HepG2 (cell line): ENCODE measurements around the gene MYH3. TPM values are rescaled to one million over a fixed set of nuclear protein-coding genes. Genes with fewer than 3 reads are reported as not detected.

Source experiments
- ATAC-seq: fragments of 200-7000 bp; cut with Tn5 transposase; 3 replicates; pipeline ENCODE4 v1.9.1; 2020; ENCODE audit warnings: mild to moderate bottlenecking, moderate library complexity
- BruUV-seq: library from RNA; stranded (reverse); fragments of 400-500 nt; replicated peaks from 2 replicates; lab custom pipeline; 2021; lab: Mats Ljungman, UMichigan
- CTCF ChIA-PET: fragments of 300-600 bp; formaldehyde crosslinking; extraction: SDS; loops from one replicate; lab custom pipeline; 2021; ENCODE audit warnings: low total read pairs, inconsistent platforms, low intra/inter-chr PET ratio; lab: Yijun Ruan, JAX
- POLR2A ChIA-PET: fragments of 350-600 bp; sonication (Branson Sonifier 250); formaldehyde crosslinking; loops from one replicate; lab custom pipeline; 2020; ENCODE audit warnings: antibody characterized with exemption, inconsistent platforms; lab: Yijun Ruan, JAX
- DNase-seq: peaks from one replicate; pipeline ENCODE4 v3.0.0-alpha.2; 2015; ENCODE audit warnings: low spot score
- FAIRE-seq: peaks from 3 replicates; lab custom pipeline; 2011; peaks lifted over from hg19 to GRCh38; lab: Jason Lieb, UNC
- H2AFZ ChIP-seq: one replicate; pipeline ENCODE4 v1.6.1; 2011; ENCODE audit warnings: low read length, inconsistent platforms
- H3K27ac ChIP-seq: fragments of 300-600 bp; 3 replicates; pipeline ENCODE4 v1.8.0; 2011; ENCODE audit warnings: mixed run types, mild to moderate bottlenecking, mixed read lengths, low read length, inconsistent platforms; ENCODE audit not compliant: insufficient read depth; ENCODE audit errors: extremely low read length
- H3K27me3 ChIP-seq, 2 experiments: fragments of 200-600 bp in 1 of 2; 2 replicates in 1 of 2; 3 replicates in 1 of 2; pipeline versions ENCODE4 v1.6.0 to v1.8.0; 2011; ENCODE audit warnings: low read length in 2 of 2, mild to moderate bottlenecking in 2 of 2, moderate library complexity in 2 of 2, inconsistent platforms in 1 of 2; ENCODE audit not compliant: insufficient read depth in 2 of 2, control insufficient read depth in 1 of 2
- H3K36me3 ChIP-seq, 2 experiments: fragments of 200-600 bp in 1 of 2; replicated peaks in 1 of 2; 2 replicates in 1 of 2; 3 replicates in 1 of 2; pipeline versions ENCODE4 v1.5.1 to v1.8.0; 2011; ENCODE audit warnings: low read length in 2 of 2, inconsistent platforms in 1 of 2; ENCODE audit not compliant: insufficient read depth in 2 of 2, control insufficient read depth in 1 of 2
- H3K4me1 ChIP-seq: 2 replicates; pipeline ENCODE4 v1.5.1; 2012; ENCODE audit warnings: low read length, inconsistent platforms; ENCODE audit not compliant: insufficient read depth
- H3K4me2 ChIP-seq: 2 replicates; pipeline ENCODE4 v1.6.0; 2011; ENCODE audit warnings: low read depth, low read length, inconsistent platforms
- H3K4me3 ChIP-seq, 3 experiments: fragments of 200-600 bp in 1 of 3; sonication (generic), shearing (Covaris generic) in 1 of 3; replicated peaks in 1 of 3; 2 replicates each; pipeline ENCODE4 v1.5.1; 2011 to 2016; ENCODE audit warnings: low read length in 3 of 3, inconsistent platforms in 2 of 3, low read depth in 2 of 3, mild to moderate bottlenecking in 2 of 3, control low read depth in 1 of 3, mixed read lengths in 1 of 3; ENCODE audit not compliant: insufficient read depth in 1 of 3
- H3K79me2 ChIP-seq: one replicate; pipeline ENCODE4 v1.6.1; 2011; ENCODE audit warnings: low read length, inconsistent platforms; ENCODE audit not compliant: insufficient read depth
- H3K9ac ChIP-seq: 2 replicates; pipeline ENCODE4 v1.6.0; 2011; ENCODE audit warnings: mild to moderate bottlenecking, low read depth, low read length, inconsistent platforms; ENCODE audit not compliant: insufficient read depth
- H3K9me3 ChIP-seq: 2 replicates; pipeline ENCODE4 v1.5.1; 2012; ENCODE audit warnings: mild to moderate bottlenecking, low read length
- H4K20me1 ChIP-seq: 2 replicates; pipeline ENCODE4 v1.6.0; 2011; ENCODE audit warnings: inconsistent platforms, mild to moderate bottlenecking, low read length, moderate library complexity; ENCODE audit not compliant: insufficient read depth
- EZH2 ChIP-seq: conservative IDR thresholded peaks from 2 replicates; pipeline ENCODE4 v1.6.1; 2012; ENCODE audit warnings: mild to moderate bottlenecking, low read depth, low read length, moderate library complexity
- JDP2 ChIP-seq: sonication (generic); formaldehyde crosslinking; IDR thresholded peaks from 2 replicates; pipeline ENCODE4 v1.8.1; 2022; ENCODE audit warnings: missing genetic modification reagents, borderline replicate concordance
- MEF2D ChIP-seq: sonication (generic); formaldehyde crosslinking; IDR thresholded peaks from 2 replicates; pipeline ENCODE4 v1.5.1; 2020; ENCODE audit warnings: mild to moderate bottlenecking, missing genetic modification reagents
- SMAD3 ChIP-seq: sonication (generic); formaldehyde crosslinking; IDR thresholded peaks from 2 replicates; pipeline ENCODE4 v1.4.0; 2020; ENCODE audit warnings: missing genetic modification reagents
- ZBTB34 ChIP-seq: sonication (generic); formaldehyde crosslinking; IDR thresholded peaks from 2 replicates; pipeline ENCODE4 v1.8.0; 2022; ENCODE audit warnings: mild to moderate bottlenecking, missing genetic modification reagents
- ZFP82 ChIP-seq: sonication (generic); formaldehyde crosslinking; IDR thresholded peaks from 2 replicates; pipeline ENCODE4 v1.5.1; 2020; ENCODE audit warnings: mild to moderate bottlenecking, missing genetic modification reagents, borderline replicate concordance
- ZNF101 ChIP-seq: sonication (generic); formaldehyde crosslinking; IDR thresholded peaks from 2 replicates; pipeline ENCODE4 v1.4.0; 2020; ENCODE audit warnings: mild to moderate bottlenecking, low read depth, missing genetic modification reagents, borderline replicate concordance
- ZNF549 ChIP-seq: sonication (generic); formaldehyde crosslinking; IDR thresholded peaks from 2 replicates; pipeline ENCODE4 v1.5.0; 2020; ENCODE audit warnings: missing genetic modification reagents
- ZSCAN31 ChIP-seq: sonication (generic); formaldehyde crosslinking; IDR thresholded peaks from 2 replicates; pipeline ENCODE4 v1.5.0; 2020; ENCODE audit warnings: low read depth, mild to moderate bottlenecking, missing genetic modification reagents
- WGBS: methylation state at CpG from one replicate; pipeline ENCODE4 v1.1.6; 2017; ENCODE audit warnings: low lambda C conversion rate; 5-methylcytosine and 5-hydroxymethylcytosine counted together
- in situ Hi-C: cut with HindIII; loops from 2 replicates; pipeline ENCODE4 v1.10.0; 2017; ENCODE audit warnings: low pct_unique_long_range_greater_than_20kb; ENCODE audit not compliant: extremely low pct_ligation_motif_present
- intact Hi-C: fragments of 100-400 bp; cut with micrococcal nuclease; formaldehyde crosslinking; loops from one replicate; pipeline ENCODE4 v1.10.0; 2022; ENCODE audit not compliant: unreplicated experiment
- polyA plus RNA-seq, 8 experiments: library from polyadenylated mRNA; depleted of rRNA in 3 of 8; stranded (reverse) in 7 of 8; unstranded in 1 of 8; fragments of >200 nt; fragmentation: Illumina TruSeq in 4 of 8; extraction: Trizol in 4 of 8; gene quantifications; 2 replicates each; pipeline versions ENCODE4 v1.2.1 to v1.2.3, GENCODE V29; 2011 to 2016; ENCODE audit warnings: low read depth in 4 of 8, missing spikeins in 1 of 8, mixed read lengths in 1 of 8; ENCODE audit not compliant: insufficient read depth in 1 of 8
- total RNA-seq, 5 experiments: library from RNA; depleted of rRNA; stranded (reverse); fragments of >200 nt; fragmentation: Illumina TruSeq; extraction: Trizol; gene quantifications; 2 replicates each; pipeline ENCODE4 v1.2.3, GENCODE V29; 2016; ENCODE audit warnings: low read depth in 1 of 5
- TF ChIP-seq, protein P1 (sequence below): sonication (generic); formaldehyde crosslinking; IDR thresholded peaks from 2 replicates; pipeline ENCODE4 v1.5.1; 2020; ENCODE audit warnings: mild to moderate bottlenecking, missing genetic modification reagents
- TF ChIP-seq, protein P2 (sequence below): sonication (generic); formaldehyde crosslinking; IDR thresholded peaks from 2 replicates; pipeline ENCODE4 v1.4.0; 2020; ENCODE audit warnings: missing genetic modification reagents
- TF ChIP-seq, protein P3 (sequence below): IDR thresholded peaks from 2 replicates; pipeline ENCODE4 v1.4.0; 2020; ENCODE audit warnings: mild to moderate bottlenecking, missing genetic modification reagents
- TF ChIP-seq, protein P4 (sequence below): sonication (generic); formaldehyde crosslinking; IDR thresholded peaks from 2 replicates; pipeline ENCODE4 v1.8.0; 2022; ENCODE audit warnings: missing genetic modification reagents, mild to moderate bottlenecking, borderline replicate concordance

MYH3 gene
- total and polyA plus RNA-seq, 2 of the 13 experiments (the other 11 are each of a cell fraction or from before 2014, with no cell fraction given) = 2.5 to 4.5 TPM

DNA sequence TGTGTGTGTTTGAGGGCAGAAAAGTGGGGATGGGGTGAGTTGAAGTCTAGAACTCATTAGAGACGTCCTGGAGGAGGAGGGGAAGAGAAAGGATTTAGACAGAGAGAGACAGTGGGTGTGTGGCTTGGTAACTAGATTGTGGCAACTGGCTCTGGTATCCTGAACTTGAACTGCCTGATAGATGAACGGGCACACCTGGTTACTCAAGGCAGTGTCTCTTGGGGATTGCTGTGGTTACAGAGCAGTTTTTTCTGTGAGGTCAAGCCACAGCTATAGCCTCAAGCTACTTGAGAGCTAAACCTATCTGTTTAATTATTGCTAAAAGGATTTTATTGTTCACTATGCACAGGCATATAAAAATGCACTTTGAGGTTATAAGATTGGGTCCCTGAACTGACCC is 77.8 kb downstream of the MYH3 start:
- Histone ChIP-seq H3K4me3 (no peak overlapping the region), H3K4me1 (no peaks in the 10 kb centered on the region), H3K79me2 (no peaks in the 10 kb centered on the region), H3K9ac (no peak overlapping the region), H3K27ac (no peak overlapping the region), H4K20me1 (no peaks in the 10 kb centered on the region), H3K9me3 (no peaks in the 10 kb centered on the region), H3K27me3 (0 out of 5 replicates have a peak, but pooled peaks cover 0 to 3% of the 10 kb centered on the region in 2 experiments), H3K36me3 (no peaks in the 10 kb centered on the region), H3K4me2 (no peak overlapping the region), H2AFZ (no peak overlapping the region)
- in situ Hi-C loops (no loop called here), intact Hi-C loops (no loop called here)
- ChIA-PET CTCF (no interaction called here), POLR2A (no interaction called here)
- WGBS = 2% methylated on average over 2 of the region's 2 CpGs
- no peak for DNase-seq
- no peak for FAIRE-seq
- no peak for ATAC-seq
- no TSS peak for BruUV-seq
- TF ChIP-seq, protein P1, sequence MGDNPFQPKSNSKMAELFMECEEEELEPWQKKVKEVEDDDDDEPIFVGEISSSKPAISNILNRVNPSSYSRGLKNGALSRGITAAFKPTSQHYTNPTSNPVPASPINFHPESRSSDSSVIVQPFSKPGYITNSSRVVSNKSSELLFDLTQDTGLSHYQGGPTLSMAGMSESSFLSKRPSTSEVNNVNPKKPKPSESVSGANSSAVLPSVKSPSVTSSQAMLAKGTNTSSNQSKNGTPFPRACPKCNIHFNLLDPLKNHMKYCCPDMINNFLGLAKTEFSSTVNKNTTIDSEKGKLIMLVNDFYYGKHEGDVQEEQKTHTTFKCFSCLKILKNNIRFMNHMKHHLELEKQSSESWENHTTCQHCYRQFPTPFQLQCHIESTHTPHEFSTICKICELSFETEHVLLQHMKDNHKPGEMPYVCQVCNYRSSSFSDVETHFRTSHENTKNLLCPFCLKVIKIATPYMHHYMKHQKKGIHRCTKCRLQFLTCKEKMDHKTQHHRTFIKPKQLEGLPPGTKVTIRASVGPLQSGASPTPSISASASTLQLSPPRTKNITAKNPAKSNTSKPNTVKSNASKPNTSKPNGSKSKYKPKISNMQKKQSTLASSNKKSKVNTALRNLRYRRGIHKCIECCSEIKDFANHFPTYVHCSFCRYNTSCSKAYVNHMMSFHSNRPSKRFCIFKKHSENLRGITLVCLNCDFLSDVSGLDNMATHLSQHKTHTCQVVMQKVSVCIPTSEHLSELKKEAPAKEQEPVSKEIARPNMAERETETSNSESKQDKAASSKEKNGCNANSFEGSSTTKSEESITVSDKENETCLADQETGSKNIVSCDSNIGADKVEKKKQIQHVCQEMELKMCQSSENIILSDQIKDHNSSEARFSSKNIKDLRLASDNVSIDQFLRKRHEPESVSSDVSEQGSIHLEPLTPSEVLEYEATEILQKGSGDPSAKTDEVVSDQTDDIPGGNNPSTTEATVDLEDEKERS (CRISPR knock-in tag) = no peak
- no peak for TF ChIP-seq SMAD3
- TF ChIP-seq MEF2D = no peak
- TF ChIP-seq, protein P2, sequence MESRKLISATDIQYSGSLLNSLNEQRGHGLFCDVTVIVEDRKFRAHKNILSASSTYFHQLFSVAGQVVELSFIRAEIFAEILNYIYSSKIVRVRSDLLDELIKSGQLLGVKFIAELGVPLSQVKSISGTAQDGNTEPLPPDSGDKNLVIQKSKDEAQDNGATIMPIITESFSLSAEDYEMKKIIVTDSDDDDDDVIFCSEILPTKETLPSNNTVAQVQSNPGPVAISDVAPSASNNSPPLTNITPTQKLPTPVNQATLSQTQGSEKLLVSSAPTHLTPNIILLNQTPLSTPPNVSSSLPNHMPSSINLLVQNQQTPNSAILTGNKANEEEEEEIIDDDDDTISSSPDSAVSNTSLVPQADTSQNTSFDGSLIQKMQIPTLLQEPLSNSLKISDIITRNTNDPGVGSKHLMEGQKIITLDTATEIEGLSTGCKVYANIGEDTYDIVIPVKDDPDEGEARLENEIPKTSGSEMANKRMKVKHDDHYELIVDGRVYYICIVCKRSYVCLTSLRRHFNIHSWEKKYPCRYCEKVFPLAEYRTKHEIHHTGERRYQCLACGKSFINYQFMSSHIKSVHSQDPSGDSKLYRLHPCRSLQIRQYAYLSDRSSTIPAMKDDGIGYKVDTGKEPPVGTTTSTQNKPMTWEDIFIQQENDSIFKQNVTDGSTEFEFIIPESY = no peak
- TF ChIP-seq, protein P3, sequence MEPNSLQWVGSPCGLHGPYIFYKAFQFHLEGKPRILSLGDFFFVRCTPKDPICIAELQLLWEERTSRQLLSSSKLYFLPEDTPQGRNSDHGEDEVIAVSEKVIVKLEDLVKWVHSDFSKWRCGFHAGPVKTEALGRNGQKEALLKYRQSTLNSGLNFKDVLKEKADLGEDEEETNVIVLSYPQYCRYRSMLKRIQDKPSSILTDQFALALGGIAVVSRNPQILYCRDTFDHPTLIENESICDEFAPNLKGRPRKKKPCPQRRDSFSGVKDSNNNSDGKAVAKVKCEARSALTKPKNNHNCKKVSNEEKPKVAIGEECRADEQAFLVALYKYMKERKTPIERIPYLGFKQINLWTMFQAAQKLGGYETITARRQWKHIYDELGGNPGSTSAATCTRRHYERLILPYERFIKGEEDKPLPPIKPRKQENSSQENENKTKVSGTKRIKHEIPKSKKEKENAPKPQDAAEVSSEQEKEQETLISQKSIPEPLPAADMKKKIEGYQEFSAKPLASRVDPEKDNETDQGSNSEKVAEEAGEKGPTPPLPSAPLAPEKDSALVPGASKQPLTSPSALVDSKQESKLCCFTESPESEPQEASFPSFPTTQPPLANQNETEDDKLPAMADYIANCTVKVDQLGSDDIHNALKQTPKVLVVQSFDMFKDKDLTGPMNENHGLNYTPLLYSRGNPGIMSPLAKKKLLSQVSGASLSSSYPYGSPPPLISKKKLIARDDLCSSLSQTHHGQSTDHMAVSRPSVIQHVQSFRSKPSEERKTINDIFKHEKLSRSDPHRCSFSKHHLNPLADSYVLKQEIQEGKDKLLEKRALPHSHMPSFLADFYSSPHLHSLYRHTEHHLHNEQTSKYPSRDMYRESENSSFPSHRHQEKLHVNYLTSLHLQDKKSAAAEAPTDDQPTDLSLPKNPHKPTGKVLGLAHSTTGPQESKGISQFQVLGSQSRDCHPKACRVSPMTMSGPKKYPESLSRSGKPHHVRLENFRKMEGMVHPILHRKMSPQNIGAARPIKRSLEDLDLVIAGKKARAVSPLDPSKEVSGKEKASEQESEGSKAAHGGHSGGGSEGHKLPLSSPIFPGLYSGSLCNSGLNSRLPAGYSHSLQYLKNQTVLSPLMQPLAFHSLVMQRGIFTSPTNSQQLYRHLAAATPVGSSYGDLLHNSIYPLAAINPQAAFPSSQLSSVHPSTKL (CRISPR knock-in tag) = no peak
- no peak for TF ChIP-seq ZNF101 (CRISPR knock-in tag)
- TF ChIP-seq EZH2 = no peak
- TF ChIP-seq, protein P4, sequence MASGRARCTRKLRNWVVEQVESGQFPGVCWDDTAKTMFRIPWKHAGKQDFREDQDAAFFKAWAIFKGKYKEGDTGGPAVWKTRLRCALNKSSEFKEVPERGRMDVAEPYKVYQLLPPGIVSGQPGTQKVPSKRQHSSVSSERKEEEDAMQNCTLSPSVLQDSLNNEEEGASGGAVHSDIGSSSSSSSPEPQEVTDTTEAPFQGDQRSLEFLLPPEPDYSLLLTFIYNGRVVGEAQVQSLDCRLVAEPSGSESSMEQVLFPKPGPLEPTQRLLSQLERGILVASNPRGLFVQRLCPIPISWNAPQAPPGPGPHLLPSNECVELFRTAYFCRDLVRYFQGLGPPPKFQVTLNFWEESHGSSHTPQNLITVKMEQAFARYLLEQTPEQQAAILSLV (CRISPR knock-in tag) = no peak
- no peak for TF ChIP-seq JDP2 (CRISPR knock-in tag)
- no peak for TF ChIP-seq ZBTB34 (CRISPR knock-in tag)
- TF ChIP-seq ZSCAN31 (CRISPR knock-in tag) = no peak
- no peak for TF ChIP-seq ZFP82 (CRISPR knock-in tag)
- no peak for TF ChIP-seq ZNF549 (CRISPR knock-in tag)
